Neural progenitor cell (in vitro differentiated cells): ENCODE results near the gene FEV. TPM values are rescaled to one million over a fixed set of nuclear protein-coding genes. Genes with fewer than 3 reads are reported as not detected.
"Not testable (repeated sequence)": the region's sequence is repeated elsewhere in the genome, so short reads cannot be mapped to it uniquely, and the experiment has no call there.

Experiments
- DNase-seq: peaks from one replicate; pipeline ENCODE4 v3.0.0-alpha.2; 2016; ENCODE audit warnings: low spot score
- H2AFZ ChIP-seq: fragments of 200-600 bp; sonication (generic); replicated peaks from 2 replicates; pipeline ENCODE4 v1.6.1; 2016; ENCODE audit warnings: antibody characterized with exemption
- H3F3A ChIP-seq: fragments of 200-600 bp; sonication (generic); 2 replicates; pipeline ENCODE4 v1.6.1; 2016; ENCODE audit warnings: antibody characterized with exemption, low read depth
- H3K27ac ChIP-seq: fragments of 200-600 bp; sonication (generic); 2 replicates; pipeline ENCODE4 v1.5.1; 2016; ENCODE audit warnings: mild to moderate bottlenecking
- H3K27me3 ChIP-seq: fragments of 200-600 bp; sonication (generic); 2 replicates; pipeline ENCODE4 v1.6.1; 2016; ENCODE audit warnings: mild to moderate bottlenecking, moderate library complexity
- H3K36me3 ChIP-seq: fragments of 200-600 bp; sonication (generic); 2 replicates; pipeline ENCODE4 v1.5.1; 2016
- H3K4me1 ChIP-seq: fragments of 200-600 bp; sonication (generic); 2 replicates; pipeline ENCODE4 v1.6.1; 2016; ENCODE audit warnings: mixed run types
- H3K4me2 ChIP-seq: fragments of 200-600 bp; sonication (generic); 2 replicates; pipeline ENCODE4 v1.6.1; 2016
- H3K4me3 ChIP-seq: fragments of 200-600 bp; sonication (generic); 2 replicates; pipeline ENCODE4 v1.5.1; 2016
- H3K79me2 ChIP-seq: fragments of 200-600 bp; sonication (generic); 2 replicates; pipeline ENCODE4 v1.6.1; 2016; ENCODE audit warnings: low read depth
- H3K9ac ChIP-seq: fragments of 200-600 bp; sonication (generic); 2 replicates; pipeline ENCODE4 v1.6.1; 2016
- H3K9me3 ChIP-seq: fragments of 200-600 bp; sonication (generic); 2 replicates; pipeline ENCODE4 v1.5.1; 2016; ENCODE audit warnings: low read depth
- H4K20me1 ChIP-seq: fragments of 200-600 bp; sonication (generic); 2 replicates; pipeline ENCODE4 v1.6.1; 2016; ENCODE audit warnings: low read depth
- H3K27ac Mint-ChIP-seq: 3 replicates; pipeline ENCODE4 v1.8.0; 2021; ENCODE audit warnings: mixed read lengths
- H3K27me3 Mint-ChIP-seq: 2 replicates; pipeline ENCODE4 v1.8.0; 2022; ENCODE audit warnings: low read depth, mild to moderate bottlenecking, inconsistent platforms, moderate library complexity, mixed read lengths; ENCODE audit not compliant: insufficient read depth
- H3K36me3 Mint-ChIP-seq: 3 replicates; pipeline ENCODE4 v1.8.0; 2021; ENCODE audit warnings: mixed read lengths
- H3K4me1 Mint-ChIP-seq: 3 replicates; pipeline ENCODE4 v1.8.0; 2021; ENCODE audit warnings: mixed read lengths
- H3K4me3 Mint-ChIP-seq: 3 replicates; pipeline ENCODE4 v1.8.0; 2021; ENCODE audit warnings: mild to moderate bottlenecking, moderate library complexity, mixed read lengths
- H3K9me3 Mint-ChIP-seq: 3 replicates; pipeline ENCODE4 v1.8.0; 2020; ENCODE audit warnings: mixed read lengths
- EZH2 ChIP-seq: fragments of 200-600 bp; sonication (generic); IDR thresholded peaks from 2 replicates; pipeline ENCODE4 v1.6.1; 2017; ENCODE audit warnings: antibody characterized with exemption, mild to moderate bottlenecking, moderate library complexity
- EZH2phosphoT487 ChIP-seq: fragments of 200-600 bp; sonication (generic); IDR thresholded peaks from 2 replicates; pipeline ENCODE4 v1.6.1; 2017; ENCODE audit warnings: antibody characterized with exemption
- microRNA counts: library from miRNA; unstranded; fragments of <30 nt; microRNA quantifications from one replicate; lab custom pipeline; 2016
- microRNA-seq: library from miRNA; unstranded; fragments of <30 nt; microRNA quantifications from one replicate; pipeline ENCODE4, GENCODE V29; 2016
- small RNA-seq: library from RNA; depleted of rRNA; stranded (forward); fragments of <200 nt; gene quantifications from one replicate; pipeline ENCODE3, GENCODE V24; 2015
- total RNA-seq: library from RNA; depleted of rRNA; stranded (reverse); fragments of >200 nt; gene quantifications from 2 replicates; pipeline ENCODE4 v1.2.3, GENCODE V29; 2015; ENCODE audit warnings: low replicate concordance
- TF ChIP-seq, protein P1 (sequence below): fragments of 200-600 bp; sonication (generic); IDR thresholded peaks from 2 replicates; pipeline ENCODE4 v1.5.1; 2017; ENCODE audit warnings: antibody characterized with exemption, mild to moderate bottlenecking

The FEV gene
- total RNA-seq, 1 donor from 2014 or later: not detected

GRCh38 chr2:218952160-218952559, 32.8 kb downstream of the FEV start:
- Histone ChIP-seq H4K20me1 (no peaks in the 10 kb centered on the region), H3K4me2 (no peak overlapping the region), H3K27ac (no peak overlapping the region), H3K4me1 (no peaks in the 10 kb centered on the region), H3K9ac (no peak overlapping the region), H3K36me3 (no peaks in the 10 kb centered on the region), H3K27me3 (peaks cover 63% of the 10 kb centered on the region), H3K9me3 (no peaks in the 10 kb centered on the region), H3K79me2 (no peaks in the 10 kb centered on the region), H3F3A (no peaks in the 10 kb centered on the region), H2AFZ (no peak overlapping the region), H3K4me3 (no peak overlapping the region)
- H3K4me3 Mint-ChIP-seq: no peak overlapping the region
- H3K36me3 Mint-ChIP-seq: no peaks in the 10 kb centered on the region
- H3K4me1 Mint-ChIP-seq: peaks cover 5% of the 10 kb centered on the region
- no peak overlapping the region for H3K27ac Mint-ChIP-seq
- H3K9me3 Mint-ChIP-seq: no peaks in the 10 kb centered on the region
- TF ChIP-seq EZH2: no peak
- DNase-seq: no peak
- peaks cover 13% of the 10 kb centered on the region for H3K27me3 Mint-ChIP-seq

DNA sequence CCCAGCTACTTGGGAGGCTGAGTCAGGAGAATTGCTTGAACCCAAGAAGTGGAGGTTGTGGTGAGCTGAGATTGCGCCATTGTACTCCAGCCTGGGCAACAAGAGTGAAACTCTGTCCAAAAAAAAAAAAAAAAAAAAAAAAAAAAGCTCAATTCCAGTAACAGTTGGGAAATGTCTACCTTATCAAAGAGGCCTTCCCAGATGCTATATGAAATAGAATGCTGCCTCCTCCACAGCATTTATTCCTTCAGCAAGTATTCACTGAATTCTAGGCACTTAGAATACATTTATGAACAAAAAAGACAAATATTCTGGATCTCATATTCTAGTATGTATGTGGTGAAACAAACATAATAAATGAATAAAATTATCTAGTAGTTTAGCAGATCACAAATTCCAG, 38.4 kb downstream of the FEV start:
- no peak for DNase-seq
- H3K27ac Mint-ChIP-seq: no peak overlapping the region
- Histone ChIP-seq H3K36me3 (no peaks in the 10 kb centered on the region), H2AFZ (no peak overlapping the region), H3K79me2 (no peaks in the 10 kb centered on the region), H3K27ac (no peak overlapping the region), H3K4me2 (no peak overlapping the region), H3F3A (no peaks in the 10 kb centered on the region), H3K9me3 (no peaks in the 10 kb centered on the region), H4K20me1 (no peaks in the 10 kb centered on the region), H3K9ac (no peak overlapping the region), H3K27me3 (peaks cover 59% of the 10 kb centered on the region), H3K4me1 (no peaks in the 10 kb centered on the region), H3K4me3 (no peak overlapping the region)
- peaks cover 6% of the 10 kb centered on the region for H3K27me3 Mint-ChIP-seq
- no peaks in the 10 kb centered on the region for H3K36me3 Mint-ChIP-seq
- no peaks in the 10 kb centered on the region for H3K9me3 Mint-ChIP-seq
- H3K4me1 Mint-ChIP-seq: no peaks in the 10 kb centered on the region
- TF ChIP-seq EZH2 (no peak), EZH2phosphoT487 (no peak)
- TF ChIP-seq, protein P1, sequence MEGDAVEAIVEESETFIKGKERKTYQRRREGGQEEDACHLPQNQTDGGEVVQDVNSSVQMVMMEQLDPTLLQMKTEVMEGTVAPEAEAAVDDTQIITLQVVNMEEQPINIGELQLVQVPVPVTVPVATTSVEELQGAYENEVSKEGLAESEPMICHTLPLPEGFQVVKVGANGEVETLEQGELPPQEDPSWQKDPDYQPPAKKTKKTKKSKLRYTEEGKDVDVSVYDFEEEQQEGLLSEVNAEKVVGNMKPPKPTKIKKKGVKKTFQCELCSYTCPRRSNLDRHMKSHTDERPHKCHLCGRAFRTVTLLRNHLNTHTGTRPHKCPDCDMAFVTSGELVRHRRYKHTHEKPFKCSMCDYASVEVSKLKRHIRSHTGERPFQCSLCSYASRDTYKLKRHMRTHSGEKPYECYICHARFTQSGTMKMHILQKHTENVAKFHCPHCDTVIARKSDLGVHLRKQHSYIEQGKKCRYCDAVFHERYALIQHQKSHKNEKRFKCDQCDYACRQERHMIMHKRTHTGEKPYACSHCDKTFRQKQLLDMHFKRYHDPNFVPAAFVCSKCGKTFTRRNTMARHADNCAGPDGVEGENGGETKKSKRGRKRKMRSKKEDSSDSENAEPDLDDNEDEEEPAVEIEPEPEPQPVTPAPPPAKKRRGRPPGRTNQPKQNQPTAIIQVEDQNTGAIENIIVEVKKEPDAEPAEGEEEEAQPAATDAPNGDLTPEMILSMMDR: no peak
- no peak overlapping the region for H3K4me3 Mint-ChIP-seq

- H3K36me3 ChIP-seq: no peaks in the 10 kb centered on the region
- no peak overlapping the region for H3K9ac ChIP-seq
- H2AFZ ChIP-seq: no peak overlapping the region
- Mint-ChIP-seq H3K4me1 (no peaks in the 10 kb centered on the region), H3K27me3 (peaks cover 6% of the 10 kb centered on the region), H3K36me3 (no peaks in the 10 kb centered on the region), H3K27ac (no peak overlapping the region), H3K9me3 (no peaks in the 10 kb centered on the region), H3K4me3 (no peak overlapping the region)
- H3K27ac ChIP-seq: no peak overlapping the region
- DNase-seq: no peak
- H3K27me3 ChIP-seq: peaks cover 71% of the 10 kb centered on the region
- no peaks in the 10 kb centered on the region for H3F3A ChIP-seq
- no peak overlapping the region for H3K4me3 ChIP-seq
- H3K79me2 ChIP-seq: no peaks in the 10 kb centered on the region
- TF ChIP-seq, protein P1: no peak
- TF ChIP-seq EZH2 (no peak), EZH2phosphoT487 (no peak)
- H3K4me1 ChIP-seq: no peaks in the 10 kb centered on the region
- H4K20me1 ChIP-seq: no peaks in the 10 kb centered on the region
- no peaks in the 10 kb centered on the region for H3K9me3 ChIP-seq
- no peak overlapping the region for H3K4me2 ChIP-seq
Observed at GRCh38 chr2:218944759-218945404, 40.1 kb downstream of the FEV start.

DNA sequence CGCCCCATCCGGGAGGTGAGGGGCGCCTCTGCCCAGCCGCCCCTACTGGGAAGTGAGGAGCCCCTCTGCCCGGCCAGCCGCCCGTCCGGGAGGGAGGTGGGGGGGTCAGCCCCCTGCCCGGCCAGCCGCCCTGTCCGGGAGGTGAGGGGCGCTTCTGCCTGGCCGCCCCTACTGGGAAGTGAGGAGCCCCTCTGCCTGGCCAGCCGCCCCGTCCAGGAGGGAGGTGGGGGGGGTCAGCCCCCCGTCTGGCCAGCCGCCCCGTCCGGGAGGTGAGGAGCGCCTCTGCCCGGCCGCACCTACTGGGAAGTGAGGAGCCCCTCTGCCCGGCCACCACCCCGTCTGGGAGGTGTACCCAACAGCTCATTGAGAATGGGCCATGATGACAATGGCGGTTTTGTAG, 53.2 kb downstream of the FEV start:
- not testable (repeated sequence) for H3K36me3 Mint-ChIP-seq, H2AFZ ChIP-seq, H3K79me2 ChIP-seq, DNase-seq, H3F3A ChIP-seq, H3K9ac ChIP-seq, H3K27ac ChIP-seq, H3K27me3 Mint-ChIP-seq, H3K9me3 ChIP-seq, H4K20me1 ChIP-seq, H3K4me1 Mint-ChIP-seq, H3K4me1 ChIP-seq, H3K4me2 ChIP-seq, H3K4me3 Mint-ChIP-seq, H3K27ac Mint-ChIP-seq, H3K4me3 ChIP-seq, H3K36me3 ChIP-seq
- peaks cover 14% of the 10 kb centered on the region for H3K9me3 Mint-ChIP-seq
- H3K27me3 ChIP-seq: peaks cover 36% of the 10 kb centered on the region

MicroRNA genes within 50 kb of the gene (microRNA counts, 767-probe panel; counts per million panel counts)
- 460 counts per million, percentile 90 among the panel's probes with 10 or more counts for microRNA hsa-miR-375 (lab: Ali Mortazavi, UCI)

Small RNA genes within 50 kb of the gene (microRNA-seq; reads per million reads assigned to microRNA genes)
- 21.8 reads per million, percentile 55 among the genes with 10 or more reads in this experiment for gene MIR375

Small RNA genes within 50 kb of the gene (small RNA-seq; reads per million reads assigned to genes)
- 1.6 reads per million, percentile 86 among the genes with 10 or more reads in this experiment for gene MIR375

Other genes with a start within 250 kb of the FEV start
- 0.11 and 0.43 TPM in 2 replicates for gene CYP27A1, start 203.0 kb downstream of the FEV start, total RNA-seq
- gene PRKAG3, start 153.4 kb downstream of the FEV start, total RNA-seq: not detected in 2 replicates
- not detected in 2 replicates for gene WNT6, start 125.4 kb downstream of the FEV start, total RNA-seq
- gene WNT10A, start 104.3 kb downstream of the FEV start, total RNA-seq: not detected in 2 replicates
- 0.09 TPM in 1 of 2 replicates, not detected in the other for gene CDK5R2, start 25.5 kb downstream of the FEV start, total RNA-seq
- gene CRYBA2, start 8.2 kb upstream of the FEV start, total RNA-seq: not detected in 2 replicates
- gene CFAP65, start 56.3 kb upstream of the FEV start, total RNA-seq: 0.22 and 0.80 TPM in 2 replicates
- gene IHH, start 75.7 kb upstream of the FEV start, total RNA-seq: 0.06 TPM in 1 of 2 replicates, not detected in the other
- gene NHEJ1, start 175.6 kb upstream of the FEV start, total RNA-seq: 23.9 and 25.5 TPM in 2 replicates
- 0.06 and 1.4 TPM in 2 replicates for gene SLC23A3, start 184.8 kb upstream of the FEV start, total RNA-seq
- gene CNPPD1, start 191.7 kb upstream of the FEV start, total RNA-seq: 15.8 and 21.8 TPM in 2 replicates
- 32.9 and 53.5 TPM in 2 replicates for gene RETREG2, start 193.1 kb upstream of the FEV start, total RNA-seq
- gene ZFAND2B, start 221.6 kb upstream of the FEV start, total RNA-seq: 13.6 and 23.8 TPM in 2 replicates
- 14.0 and 14.3 TPM in 2 replicates for gene ABCB6, start 233.8 kb upstream of the FEV start, total RNA-seq
- gene ATG9A, start 244.5 kb upstream of the FEV start, total RNA-seq: 32.7 and 40.3 TPM in 2 replicates
- gene ANKZF1, start 244.6 kb upstream of the FEV start, total RNA-seq: 65.9 and 76.3 TPM in 2 replicates